Thyroid gland (tissue), 4 donors: ENCODE results near the gene EYA3. TPM values are rescaled to one million over a fixed set of nuclear protein-coding genes. Genes with fewer than 3 reads are reported as not detected.

Experiments used
- DNase-seq, 2 donors: peaks; one replicate each; pipeline ENCODE4 v3.0.0-alpha.2; 2019
- H3K27ac ChIP-seq, 3 donors: fragments of 200-600 bp; sonication (generic); 1 replicate in 2 of 3; 2 replicates in 1 of 3; pipeline ENCODE4 v1.5.1; 2016 to 2019; ENCODE audit warnings: mild to moderate bottlenecking in 1 of 3, moderate library complexity in 1 of 3
- H3K27me3 ChIP-seq: fragments of 200-600 bp; sonication (generic); one replicate; pipeline ENCODE4 v1.5.1; 2019
- H3K36me3 ChIP-seq, 2 donors: fragments of 200-600 bp; sonication (generic); one replicate each; pipeline ENCODE4 v1.5.1; 2016 to 2019
- H3K4me1 ChIP-seq, 2 donors: fragments of 200-600 bp; sonication (generic); one replicate each; pipeline ENCODE4 v1.5.1; 2017 to 2019
- H3K4me3 ChIP-seq, 3 donors: fragments of 200-600 bp; sonication (generic); replicated peaks in 1 of 3; 1 replicate in 2 of 3; 2 replicates in 1 of 3; pipeline ENCODE4 v1.5.1; 2016; ENCODE audit warnings: mild to moderate bottlenecking in 1 of 3
- H3K9me3 ChIP-seq: fragments of 200-600 bp; sonication (generic); one replicate; pipeline ENCODE4 v1.5.1; 2017
- POLR2A ChIP-seq, 2 donors: fragments of 450-650 bp; IDR thresholded peaks; one replicate each; pipeline ENCODE4 v1.6.1; 2017; ENCODE audit warnings: antibody characterized with exemption in 2 of 2, mild to moderate bottlenecking in 2 of 2, moderate library complexity in 1 of 2
- WGBS, 2 donors: methylation state at CpG; one replicate each; pipeline ENCODE4 v1.1.5; 2017; 5-methylcytosine and 5-hydroxymethylcytosine counted together
- intact Hi-C: fragments of 100-400 bp; cut with DNase I; formaldehyde crosslinking; loops from one replicate; pipeline ENCODE4 v1.15.1; 2023
- total RNA-seq, 4 donors: library from RNA; depleted of rRNA; stranded (reverse); fragments of >200 nt; gene quantifications; one replicate each; pipeline ENCODE4 v1.2.3, GENCODE V29; 2016
- TF ChIP-seq, protein P1 (sequence below), 6 experiments: fragments of 200-600 bp in 3 of 6; fragments of 450-650 bp in 3 of 6; sonication (generic) in 3 of 6; IDR thresholded peaks; one replicate each; pipeline ENCODE4 v1.5.1; 2016 to 2019; ENCODE audit warnings: antibody characterized with exemption in 6 of 6, mild to moderate bottlenecking in 2 of 6, inconsistent platforms in 1 of 6, moderate library complexity in 1 of 6

Gene EYA3
- total RNA-seq, 4 donors from 2014 or later = 19.3 to 27.7 (median 20.0) TPM

DNA sequence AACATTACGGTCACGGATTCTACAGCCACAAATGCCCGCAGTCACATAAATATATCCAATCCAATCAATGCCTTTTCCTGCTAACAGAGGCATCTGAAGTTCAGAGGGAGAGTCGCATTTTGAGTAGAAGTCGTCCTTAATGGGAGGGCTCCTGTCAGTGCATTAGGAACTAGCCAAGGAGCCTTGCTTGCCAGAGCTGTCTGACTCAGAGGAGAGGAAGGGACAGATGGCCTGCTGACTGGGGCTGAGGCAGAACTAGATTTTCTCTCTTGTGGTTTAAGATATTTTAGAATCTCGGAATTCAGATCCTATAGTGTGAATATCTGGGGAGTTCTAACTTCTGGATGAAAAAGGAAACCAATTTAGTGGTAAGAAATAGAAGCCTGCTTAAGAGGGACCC lies 118.0 kb downstream of the EYA3 start:
- Histone ChIP-seq H3K9me3 (no peaks in the 10 kb centered on the region), H3K4me3 (no peak overlapping the region), H3K27ac (peak overlapping the region; percentile 19 to 58 (median 46)), H3K27me3 (no peaks in the 10 kb centered on the region), H3K36me3 (peaks cover 17 to 23% of the 10 kb centered on the region in 2 donors), H3K4me1 (peaks cover 6 to 24% of the 10 kb centered on the region in 2 donors)
- WGBS, 2 donors = 81 to 85% methylated on average over 6 of the region's 6 CpGs
- no peak for DNase-seq
- TF ChIP-seq, protein P1, sequence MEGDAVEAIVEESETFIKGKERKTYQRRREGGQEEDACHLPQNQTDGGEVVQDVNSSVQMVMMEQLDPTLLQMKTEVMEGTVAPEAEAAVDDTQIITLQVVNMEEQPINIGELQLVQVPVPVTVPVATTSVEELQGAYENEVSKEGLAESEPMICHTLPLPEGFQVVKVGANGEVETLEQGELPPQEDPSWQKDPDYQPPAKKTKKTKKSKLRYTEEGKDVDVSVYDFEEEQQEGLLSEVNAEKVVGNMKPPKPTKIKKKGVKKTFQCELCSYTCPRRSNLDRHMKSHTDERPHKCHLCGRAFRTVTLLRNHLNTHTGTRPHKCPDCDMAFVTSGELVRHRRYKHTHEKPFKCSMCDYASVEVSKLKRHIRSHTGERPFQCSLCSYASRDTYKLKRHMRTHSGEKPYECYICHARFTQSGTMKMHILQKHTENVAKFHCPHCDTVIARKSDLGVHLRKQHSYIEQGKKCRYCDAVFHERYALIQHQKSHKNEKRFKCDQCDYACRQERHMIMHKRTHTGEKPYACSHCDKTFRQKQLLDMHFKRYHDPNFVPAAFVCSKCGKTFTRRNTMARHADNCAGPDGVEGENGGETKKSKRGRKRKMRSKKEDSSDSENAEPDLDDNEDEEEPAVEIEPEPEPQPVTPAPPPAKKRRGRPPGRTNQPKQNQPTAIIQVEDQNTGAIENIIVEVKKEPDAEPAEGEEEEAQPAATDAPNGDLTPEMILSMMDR (IDR thresholded peaks at IDR 0.05) = no peak
- TF ChIP-seq POLR2A (IDR thresholded peaks at IDR 0.05) = no peak
- intact Hi-C loops = no loop called here

DNA sequence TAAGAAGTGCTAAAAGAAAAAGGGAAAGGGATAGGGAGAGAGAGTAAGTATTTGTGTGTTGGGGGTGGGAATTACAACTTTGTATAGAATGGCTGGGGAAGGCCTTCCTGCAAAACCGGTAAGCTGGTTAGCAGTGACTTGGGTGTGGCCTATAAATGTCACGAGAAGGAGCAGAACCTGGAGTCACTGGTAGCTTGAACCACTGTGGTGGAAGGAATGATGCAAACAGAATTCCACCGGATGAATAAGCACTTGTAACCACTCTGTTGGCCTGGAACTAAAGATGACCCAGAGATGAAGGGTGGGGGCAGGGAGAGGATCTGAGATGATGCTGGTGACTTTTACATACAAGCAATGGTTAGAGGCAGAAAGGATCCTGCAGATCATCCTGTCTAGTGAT lies 119.7 kb downstream of the EYA3 start:
- H3K36me3 ChIP-seq = peaks cover 17 to 27% of the 10 kb centered on the region in 2 donors
- no peaks in the 10 kb centered on the region for H3K9me3 ChIP-seq
- no peak for DNase-seq
- no peak overlapping the region for H3K4me3 ChIP-seq
- 68 to 77% methylated on average over 3 of the region's 3 CpGs for WGBS, 2 donors
- H3K27me3 ChIP-seq = no peaks in the 10 kb centered on the region
- H3K4me1 ChIP-seq = peaks cover 6 to 24% of the 10 kb centered on the region in 2 donors
- intact Hi-C loops = no loop called here
- TF ChIP-seq, protein P1 (IDR thresholded peaks at IDR 0.05) = no peak
- no peak for TF ChIP-seq POLR2A (IDR thresholded peaks at IDR 0.05)
- no peak overlapping the region for H3K27ac ChIP-seq

DNA sequence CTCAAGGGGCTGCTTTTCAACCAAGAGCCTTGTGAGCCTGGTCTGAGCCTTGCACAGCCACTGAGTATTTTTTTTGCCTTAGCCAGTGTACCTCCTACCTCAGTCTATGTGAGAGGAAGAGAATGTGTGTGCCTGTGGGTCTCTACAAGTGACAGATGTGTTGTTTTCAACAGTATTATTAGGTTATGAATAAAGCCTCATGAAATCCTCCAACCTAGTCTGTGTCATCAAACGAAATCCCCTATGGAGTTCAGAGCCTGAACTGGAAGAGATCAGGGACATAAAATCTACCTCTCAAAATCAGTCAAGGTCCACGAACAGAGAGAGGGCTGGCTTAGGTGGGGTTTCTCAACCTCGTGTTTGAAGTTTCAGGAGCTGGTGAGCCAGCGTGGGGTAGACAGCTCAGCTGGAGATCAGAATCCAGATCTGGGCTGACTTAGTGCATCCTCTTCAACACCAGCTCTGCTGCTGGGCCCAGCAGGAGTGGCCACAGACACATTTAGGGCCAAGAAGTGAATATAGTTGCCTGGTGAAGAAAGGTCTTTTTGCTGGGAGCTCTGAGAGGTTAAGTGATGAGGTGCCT lies 120.4 kb downstream of the EYA3 start:
- WGBS, 2 donors = 88 to 96% methylated on average over 4 of the region's 4 CpGs
- intact Hi-C loops = no loop called here

DNA sequence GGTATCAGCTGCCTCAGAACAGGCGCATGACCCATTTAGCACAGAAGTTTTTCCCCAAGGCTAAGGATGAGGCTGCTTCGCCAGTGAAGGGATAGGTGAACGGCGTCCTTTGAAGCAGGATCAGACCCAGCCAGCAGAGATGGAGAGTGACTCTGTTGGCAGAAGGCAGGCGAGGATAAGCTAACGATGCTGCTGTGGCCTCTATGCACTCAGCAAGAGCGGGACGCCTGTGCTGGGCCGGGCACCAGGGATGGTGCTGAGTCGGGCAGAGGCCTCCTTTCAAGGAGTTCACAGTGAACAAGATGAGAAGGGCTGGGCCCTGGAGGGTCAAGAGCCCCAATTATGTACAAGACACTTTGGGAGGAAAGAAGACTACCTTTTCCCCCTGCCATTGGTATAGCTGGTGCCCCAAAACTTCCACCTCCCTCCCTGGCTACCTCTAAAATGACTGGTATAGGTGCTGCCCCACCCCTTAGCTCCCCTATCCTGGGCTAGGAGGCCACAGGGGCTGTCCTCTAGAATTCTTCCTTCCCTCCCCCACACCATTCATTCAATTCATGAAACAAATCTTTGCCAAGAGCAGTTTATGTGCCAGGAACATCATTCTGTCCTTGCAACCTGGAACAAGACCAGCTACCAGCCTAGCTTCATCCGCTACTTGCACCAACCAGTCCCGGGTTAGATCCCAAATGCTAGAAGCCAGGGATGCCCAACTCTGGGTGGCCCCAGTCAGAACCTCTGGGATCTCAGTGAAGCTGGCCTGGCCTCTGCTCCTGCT lies 121.1 kb downstream of the EYA3 start:
- no peak overlapping the region for H3K27ac ChIP-seq
- H3K4me3 ChIP-seq = no peak overlapping the region
- intact Hi-C loops = no loop called here
- no peaks in the 10 kb centered on the region for H3K9me3 ChIP-seq
- H3K27me3 ChIP-seq = no peaks in the 10 kb centered on the region
- TF ChIP-seq, protein P1 (IDR thresholded peaks at IDR 0.05) = no peak
- TF ChIP-seq POLR2A (IDR thresholded peaks at IDR 0.05) = no peak
- DNase-seq = no peak
- H3K36me3 ChIP-seq = peaks cover 17 to 31% of the 10 kb centered on the region in 2 donors
- WGBS, 2 donors = 92 to 97% methylated on average over 9 to 12 of the region's 12 CpGs
- peaks cover 6 to 24% of the 10 kb centered on the region in 2 donors for H3K4me1 ChIP-seq

More for the DNA sequence above, 120.4 kb downstream of the EYA3 start:
- Histone ChIP-seq H3K4me1 (peaks cover 6 to 24% of the 10 kb centered on the region in 2 donors), H3K27me3 (no peaks in the 10 kb centered on the region), H3K9me3 (no peaks in the 10 kb centered on the region), H3K4me3 (no peak overlapping the region), H3K27ac (no peak overlapping the region), H3K36me3 (peaks cover 17 to 31% of the 10 kb centered on the region in 2 donors)
- TF ChIP-seq, protein P1 (IDR thresholded peaks at IDR 0.05) = no peak
- no peak for TF ChIP-seq POLR2A (IDR thresholded peaks at IDR 0.05)
- DNase-seq = no peak
